HG02610 (cell line): ENCODE measurements around the gene UBC.
"Not testable (repeated sequence)": the region's sequence is repeated elsewhere in the genome, so short reads cannot be mapped to it uniquely, and the experiment has no call there.

ENCODE experiments used
- ATAC-seq: cut with Tn5 transposase; IDR thresholded peaks from one replicate; pipeline ENCODE4 v1.9.1; 2021; ENCODE audit warnings: mild to moderate bottlenecking, moderate library complexity; ENCODE audit not compliant: unreplicated experiment

The UBC gene

GRCh38 chr12:124916374-124917134, 2.1 kb upstream of the UBC start:
- no peak for ATAC-seq

GRCh38 chr12:124915239-124916236, 1.1 kb upstream of the UBC start:
- no peak for ATAC-seq

- ATAC-seq, result no peak
These were observed 717 bp downstream of the UBC start for GRCh38 chr12:124913474-124914391.

- not testable (repeated sequence) for ATAC-seq
These were observed 1.7 kb downstream of the UBC start for GRCh38 chr12:124912529-124913287.

- ATAC-seq, result not testable (repeated sequence)
These were observed 2.9 kb downstream of the UBC start for GRCh38 chr12:124911521-124911920.

- no peak for ATAC-seq
These were observed 3.6 kb downstream of the UBC start for GRCh38 chr12:124910561-124911478.

GRCh38 chr12:124909831-124910560, 4.5 kb downstream of the UBC start:
- ATAC-seq, result no peak

GRCh38 chr12:124906606-124907261, 7.7 kb downstream of the UBC start:
- peak; percentile 60 for ATAC-seq

- ATAC-seq, result no peak
These were observed 9.9 kb downstream of the UBC start for GRCh38 chr12:124904306-124905098.

- ATAC-seq, result no peak
These were observed 11.5 kb downstream of the UBC start for GRCh38 chr12:124902916-124903315.

- ATAC-seq, result no peak
These were observed 13.4 kb downstream of the UBC start for GRCh38 chr12:124901003-124901402.

- ATAC-seq, result not testable (repeated sequence)
These were observed 14.1 kb downstream of the UBC start for GRCh38 chr12:124900345-124900795.

- no peak for ATAC-seq
These were observed 15.5 kb downstream of the UBC start for GRCh38 chr12:124898923-124899294.

- no peak for ATAC-seq
These were observed 16.1 kb downstream of the UBC start for GRCh38 chr12:124898200-124898922.

GRCh38 chr12:124896461-124896860, 18.0 kb downstream of the UBC start:
- no peak for ATAC-seq
